KMS-11 (cell line): ENCODE data around the gene LRRC8B.

ENCODE experiments used
- H2AFZ ChIP-seq: fragments of 200-600 bp; sonication (generic); 2 replicates; pipeline ENCODE4 v1.6.1; 2016; ENCODE audit warnings: antibody characterized with exemption, mixed run types, low read depth
- H3K27ac ChIP-seq: fragments of 200-600 bp; sonication (generic); 2 replicates; pipeline ENCODE4 v1.6.1; 2016; ENCODE audit warnings: mild to moderate bottlenecking, mixed run types
- H3K27me3 ChIP-seq: fragments of 200-600 bp; sonication (generic); 2 replicates; pipeline ENCODE4 v1.6.1; 2017; ENCODE audit warnings: mild to moderate bottlenecking, low read depth, mixed run types, moderate library complexity; ENCODE audit not compliant: insufficient read depth
- H3K36me3 ChIP-seq: fragments of 200-600 bp; sonication (generic); 2 replicates; pipeline ENCODE4 v1.6.1; 2017; ENCODE audit warnings: mild to moderate bottlenecking, mixed run types; ENCODE audit not compliant: insufficient read depth
- H3K4me1 ChIP-seq: fragments of 200-600 bp; sonication (generic); 2 replicates; pipeline ENCODE4 v1.6.1; 2016; ENCODE audit warnings: mild to moderate bottlenecking, low read depth, mixed run types; ENCODE audit not compliant: poor library complexity, severe bottlenecking
- H3K4me2 ChIP-seq: fragments of 200-600 bp; sonication (generic); 2 replicates; pipeline ENCODE4 v1.7.0; 2016; ENCODE audit warnings: mild to moderate bottlenecking, mixed run types
- H3K4me3 ChIP-seq: fragments of 200-600 bp; sonication (generic); IDR thresholded peaks from 2 replicates; pipeline ENCODE4 v1.6.1; 2017; ENCODE audit warnings: low read depth, low read length, mixed read lengths; ENCODE audit not compliant: insufficient read depth
- H3K79me2 ChIP-seq: fragments of 200-600 bp; sonication (generic); 2 replicates; pipeline ENCODE4 v1.6.1; 2016; ENCODE audit warnings: low read depth, mixed run types; ENCODE audit not compliant: insufficient read depth
- H3K9ac ChIP-seq: fragments of 200-600 bp; sonication (generic); 2 replicates; pipeline ENCODE4 v1.6.1; 2016; ENCODE audit warnings: mild to moderate bottlenecking, mixed run types
- H4K20me1 ChIP-seq: fragments of 200-600 bp; sonication (generic); 2 replicates; pipeline ENCODE4 v1.6.1; 2016; ENCODE audit warnings: mild to moderate bottlenecking, mixed run types; ENCODE audit not compliant: insufficient read depth
- CTCF ChIP-seq: fragments of 200-600 bp; sonication (generic); conservative IDR thresholded peaks from 2 replicates; pipeline ENCODE4 v1.6.1; 2017; ENCODE audit warnings: low read depth, mild to moderate bottlenecking, antibody characterized with exemption, low read length, moderate library complexity, mixed read lengths

The LRRC8B gene

GRCh38 chr1:89523572-89524368 lies 859 bp upstream of the LRRC8B start:
- peak overlapping the region; percentile 64 for H2AFZ ChIP-seq

GRCh38 chr1:89525169-89525855 lies 683 bp downstream of the LRRC8B start:
- H4K20me1 ChIP-seq, result no peaks in the 10 kb centered on the region
- no peaks in the 10 kb centered on the region for H3K79me2 ChIP-seq
- no peaks in the 10 kb centered on the region for H3K27me3 ChIP-seq
- no peak for TF ChIP-seq CTCF
- H3K4me3 ChIP-seq, result peak overlapping the region; percentile 18
- H3K9ac ChIP-seq, result peak overlapping the region; percentile 92
- peak overlapping the region; percentile 66; the same call in 1 of the 2 replicates for H3K4me2 ChIP-seq
- peaks cover 25% of the 10 kb centered on the region for H3K4me1 ChIP-seq
- peak overlapping the region; percentile 64 for H2AFZ ChIP-seq
- no peaks in the 10 kb centered on the region for H3K36me3 ChIP-seq
- peak overlapping the region; percentile 78 for H3K27ac ChIP-seq

More at GRCh38 chr1:89523572-89524368, 859 bp upstream of the LRRC8B start:
- Histone ChIP-seq H3K9ac (peak overlapping the region; percentile 92), H3K79me2 (no peaks in the 10 kb centered on the region), H3K36me3 (no peaks in the 10 kb centered on the region), H3K4me2 (peak overlapping the region; percentile 71), H3K27ac (peak overlapping the region; percentile 78), H3K27me3 (no peaks in the 10 kb centered on the region), H3K4me3 (no peak overlapping the region), H3K4me1 (peaks cover 25% of the 10 kb centered on the region), H4K20me1 (no peaks in the 10 kb centered on the region)
- no peak for TF ChIP-seq CTCF

- no peak overlapping the region for H3K27ac ChIP-seq
- H3K36me3 ChIP-seq, result no peaks in the 10 kb centered on the region
- no peaks in the 10 kb centered on the region for H4K20me1 ChIP-seq
- 0 out of 2 replicates have a peak overlapping the region, but pooled peaks have one; percentile 9 for H3K4me2 ChIP-seq
- no peak for TF ChIP-seq CTCF
- no peak overlapping the region for H3K4me3 ChIP-seq
- H3K9ac ChIP-seq, result no peak overlapping the region
- peaks cover 25% of the 10 kb centered on the region for H3K4me1 ChIP-seq
- no peaks in the 10 kb centered on the region for H3K27me3 ChIP-seq
- no peaks in the 10 kb centered on the region for H3K79me2 ChIP-seq
- H2AFZ ChIP-seq, result no peak overlapping the region
These were observed 2.6 kb downstream of the LRRC8B start for GRCh38 chr1:89527256-89527655.

GRCh38 chr1:89527750-89528381 lies 3.2 kb downstream of the LRRC8B start:
- H3K4me1 ChIP-seq, result peaks cover 25% of the 10 kb centered on the region
- no peaks in the 10 kb centered on the region for H4K20me1 ChIP-seq
- H3K4me2 ChIP-seq, result no peak overlapping the region
- no peaks in the 10 kb centered on the region for H3K36me3 ChIP-seq
- no peak overlapping the region for H3K4me3 ChIP-seq
- H3K79me2 ChIP-seq, result no peaks in the 10 kb centered on the region
- no peak overlapping the region for H2AFZ ChIP-seq
- no peak overlapping the region for H3K27ac ChIP-seq
- H3K9ac ChIP-seq, result no peak overlapping the region
- TF ChIP-seq CTCF, result no peak
- no peaks in the 10 kb centered on the region for H3K27me3 ChIP-seq
